Measurements from ENCODE around the gene TIMM44. TPM values are rescaled to one million over a fixed set of nuclear protein-coding genes. Genes with fewer than 3 reads are reported as not detected.
A peak's percentile ranks its signal among the peaks of the same experiment; 100 is the strongest.

The TIMM44 gene
- total RNA-seq, 1 experiment from 2014 or later = 114 TPM

DNA sequence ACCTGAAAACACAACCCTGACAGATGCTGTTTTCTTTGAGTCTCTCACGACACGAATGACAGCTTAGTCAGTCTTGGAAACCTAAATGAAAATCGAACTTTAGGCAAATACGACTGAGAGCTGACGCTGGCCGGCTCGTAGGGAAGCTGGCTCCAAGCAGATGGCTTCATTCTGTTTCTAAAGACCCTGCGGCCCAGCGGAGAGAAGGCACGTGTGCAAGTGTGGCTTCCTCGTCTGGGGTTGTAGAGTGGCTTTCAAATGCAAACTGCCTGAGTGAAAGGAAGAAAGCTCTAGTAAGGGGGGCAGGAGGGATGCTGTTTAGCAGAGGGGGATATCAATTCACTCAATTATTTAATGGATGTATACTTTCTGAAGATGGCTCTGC is 26.1 kb upstream of the TIMM44 start:
- Histone ChIP-seq H3K18ac (ENCODE audit: insufficient read length, low read depth, low read length) (no peak overlapping the region), H2BK15ac (ENCODE audit: low read depth, low read length) (no peak overlapping the region), H3K27me3 (ENCODE audit: insufficient read depth, low read length) (no peaks in the 10 kb centered on the region), H4K91ac (ENCODE audit: insufficient read length, low read depth, low read length) (no peak overlapping the region), H2AK5ac (ENCODE audit: insufficient read length, low read length) (no peak overlapping the region), H3K56ac (ENCODE audit: insufficient read length, low read depth, low read length) (no peak overlapping the region), H3K4me1 (ENCODE audit: insufficient read depth, low read length) (no peaks in the 10 kb centered on the region), H3K23me2 (ENCODE audit: insufficient read length, low read depth, low read length, poor library complexity, severe bottlenecking) (no peaks in the 10 kb centered on the region), H3K23ac (ENCODE audit: insufficient read length, low read depth, low read length) (no peak overlapping the region), H3K4ac (ENCODE audit: low read depth, low read length) (no peak overlapping the region), H4K8ac (replicated peaks; ENCODE audit: insufficient read length, low read depth, low read length) (no peak overlapping the region), H3T11ph (ENCODE audit: low read length) (no peak overlapping the region), H4K20me1 (ENCODE audit: control insufficient read depth, insufficient read depth, insufficient read length) (no peaks in the 10 kb centered on the region), H2BK20ac (ENCODE audit: low read depth, low read length, poor library complexity, severe bottlenecking) (no peak overlapping the region), H3K79me2 (ENCODE audit: insufficient read depth, low read length) (no peaks in the 10 kb centered on the region), H4K5ac (ENCODE audit: insufficient read length, low read depth, low read length) (no peak overlapping the region), H2BK12ac (ENCODE audit: insufficient read length, low read depth, low read length) (no peak overlapping the region), H3K4me2 (ENCODE audit: insufficient read depth, insufficient read length, low read length) (no peak overlapping the region), H2AFZ (ENCODE audit: low read length) (no peak overlapping the region), H3K79me1 (ENCODE audit: insufficient read depth, low read depth, low read length, poor library complexity, severe bottlenecking) (no peaks in the 10 kb centered on the region), H3K9me3 (ENCODE audit: control insufficient read depth, low read depth, low read length) (no peaks in the 10 kb centered on the region), H2BK5ac (ENCODE audit: insufficient read length, low read length) (no peak overlapping the region), H3K14ac (ENCODE audit: insufficient read depth, low read length) (no peak overlapping the region), H3K9ac (ENCODE audit: extremely low read depth, insufficient read length, low read length) (no peak overlapping the region), H3K27ac (ENCODE audit: insufficient read length, low read depth, low read length) (no peak overlapping the region), H2BK120ac (ENCODE audit: low read depth, low read length, poor library complexity, severe bottlenecking) (no peak overlapping the region)
- Mint-ChIP-seq H3K27ac (peak overlapping the region; percentile 64 to 86 (median 80); a peak in 4 of 7 replicates), H3K27me3 (ENCODE audit: low read depth) (no peaks in the 10 kb centered on the region), H3K4me1 (peaks cover 17 to 23% of the 10 kb centered on the region in 2 experiments), H3K9me3 (no peaks in the 10 kb centered on the region), H3K36me3 (ENCODE audit: insufficient read depth in 1 of 3, low read depth in 3 of 3) (peaks cover 36 to 82% (median 64%) of the 10 kb centered on the region in 3 experiments), H3K4me3 (peak overlapping the region in 1 of 2 experiments; percentile 28; a peak in 1 of 5 replicates)
- no CpG with 5 or more reads among the region's 11 CpGs for WGBS (ENCODE audit: extremely low coverage, insufficient read length, low lambda C conversion rate)
- DNase-seq = peak; percentile 78
- TF ChIP-seq, protein P1, sequence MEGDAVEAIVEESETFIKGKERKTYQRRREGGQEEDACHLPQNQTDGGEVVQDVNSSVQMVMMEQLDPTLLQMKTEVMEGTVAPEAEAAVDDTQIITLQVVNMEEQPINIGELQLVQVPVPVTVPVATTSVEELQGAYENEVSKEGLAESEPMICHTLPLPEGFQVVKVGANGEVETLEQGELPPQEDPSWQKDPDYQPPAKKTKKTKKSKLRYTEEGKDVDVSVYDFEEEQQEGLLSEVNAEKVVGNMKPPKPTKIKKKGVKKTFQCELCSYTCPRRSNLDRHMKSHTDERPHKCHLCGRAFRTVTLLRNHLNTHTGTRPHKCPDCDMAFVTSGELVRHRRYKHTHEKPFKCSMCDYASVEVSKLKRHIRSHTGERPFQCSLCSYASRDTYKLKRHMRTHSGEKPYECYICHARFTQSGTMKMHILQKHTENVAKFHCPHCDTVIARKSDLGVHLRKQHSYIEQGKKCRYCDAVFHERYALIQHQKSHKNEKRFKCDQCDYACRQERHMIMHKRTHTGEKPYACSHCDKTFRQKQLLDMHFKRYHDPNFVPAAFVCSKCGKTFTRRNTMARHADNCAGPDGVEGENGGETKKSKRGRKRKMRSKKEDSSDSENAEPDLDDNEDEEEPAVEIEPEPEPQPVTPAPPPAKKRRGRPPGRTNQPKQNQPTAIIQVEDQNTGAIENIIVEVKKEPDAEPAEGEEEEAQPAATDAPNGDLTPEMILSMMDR (conservative IDR thresholded peaks at IDR 0.05) = no peak
